Adrenal gland (tissue), 12 donors: ENCODE results near the gene MMP19. TPM values are rescaled to one million over a fixed set of nuclear protein-coding genes. Genes with fewer than 3 reads are reported as not detected.

Source experiments
- DNase-seq, 7 donors: peaks; one replicate each; pipeline ENCODE4 v3.0.0-alpha.2; 2019 to 2020
- H3K27ac ChIP-seq, 5 donors: fragments of 200-600 bp; sonication (generic) in 4 of 5; 1 replicate in 3 of 5; 2 replicates in 2 of 5; pipeline versions ENCODE4 v1.5.1 to v1.8.0; 2016 to 2020; ENCODE audit warnings: mild to moderate bottlenecking in 1 of 5
- H3K27me3 ChIP-seq: fragments of 200-600 bp; 2 replicates; pipeline ENCODE4 v1.8.0; 2021
- H3K36me3 ChIP-seq, 2 donors: fragments of 200-600 bp; replicated peaks in 1 of 2; 1 replicate in 1 of 2; 2 replicates in 1 of 2; pipeline versions ENCODE4 v1.5.1 to v1.8.0; 2018 to 2022
- H3K4me1 ChIP-seq, 2 donors: fragments of 200-600 bp; replicated peaks in 1 of 2; 1 replicate in 1 of 2; 2 replicates in 1 of 2; pipeline versions ENCODE4 v1.5.1 to v1.8.0; 2018 to 2021
- H3K4me3 ChIP-seq, 4 donors: fragments of 200-600 bp; sonication (generic) in 3 of 4; one replicate each; pipeline ENCODE4 v1.5.1; 2016 to 2018
- H3K9me3 ChIP-seq, 3 donors: fragments of 200-600 bp; sonication (generic) in 1 of 3; replicated peaks in 1 of 3; 1 replicate in 2 of 3; 2 replicates in 1 of 3; pipeline versions ENCODE4 v1.5.1 to v1.8.0; 2016 to 2021
- POLR2A ChIP-seq, 2 donors: fragments of 450-650 bp; IDR thresholded peaks; one replicate each; pipeline ENCODE4 v1.6.1; 2017; ENCODE audit warnings: antibody characterized with exemption in 2 of 2, mild to moderate bottlenecking in 2 of 2, moderate library complexity in 1 of 2
- WGBS, 4 donors: extraction: QIAGEN DNeasy Blood & Tissue Kit in 2 of 4; methylation state at CpG; one replicate each; pipeline versions ENCODE4 v1.1.5 to v1.1.7; 2013 to 2017; 5-methylcytosine and 5-hydroxymethylcytosine counted together
- intact Hi-C, 2 donors: fragments of 100-400 bp; cut with DNase I; formaldehyde crosslinking; loops; one replicate each; pipeline versions ENCODE4 v1.14.1 to v1.15.0; 2022 to 2023
- polyA plus RNA-seq, 3 donors: library from polyadenylated mRNA; stranded (reverse); fragments of 200-250 nt in 2 of 3; fragments of 350-450 nt in 1 of 3; fragmentation: Illumina TruSeq in 1 of 3; extraction: RNeasy Lipid Tissue Mini Kit (QIAGEN cat#74804) in 1 of 3; gene quantifications; one replicate each; pipeline ENCODE4 v1.2.3, GENCODE V29; 2013 to 2014
- total RNA-seq, 9 donors: library from RNA; depleted of rRNA in 4 of 9; stranded (reverse); fragments of >200 nt in 4 of 9; fragments of 120-200 nt in 1 of 9; fragmentation: NEBNext Ultra II Directional in 1 of 9; extraction: Animal tissue kit (Norgen Biotek cat#: 25700) in 1 of 9; gene quantifications; one replicate each; pipeline versions ENCODE4 v1.1.0 to v1.2.4, GENCODE V29; 2013 to 2023
- TF ChIP-seq, protein P1 (sequence below), 6 experiments: fragments of 450-650 bp in 4 of 6; fragments of 200-600 bp in 2 of 6; sonication (generic) in 1 of 6; IDR thresholded peaks; 1 replicate in 5 of 6; 2 replicates in 1 of 6; pipeline versions ENCODE4 v1.5.1 to v1.8.0; 2016 to 2021; ENCODE audit warnings: antibody characterized with exemption in 6 of 6, mild to moderate bottlenecking in 2 of 6, moderate library complexity in 1 of 6
- donor health status: healthy with polysubstance abuse.
- donor health status: Bipolar disorder and iron deficiency.
- donor health status: DM: yes; HTN: yes; CAD: no.
- donor health status: DM: no; HTN: no; CAD: no.
- donor health status: DM: no; HTN: no; CAD: no.
- donor health status: DM: yes; HTN: yes; CAD: no.

MMP19 gene
- total and polyA plus RNA-seq, 12 donors, result 0.89 to 17.3 (median 7.7) TPM

DNA sequence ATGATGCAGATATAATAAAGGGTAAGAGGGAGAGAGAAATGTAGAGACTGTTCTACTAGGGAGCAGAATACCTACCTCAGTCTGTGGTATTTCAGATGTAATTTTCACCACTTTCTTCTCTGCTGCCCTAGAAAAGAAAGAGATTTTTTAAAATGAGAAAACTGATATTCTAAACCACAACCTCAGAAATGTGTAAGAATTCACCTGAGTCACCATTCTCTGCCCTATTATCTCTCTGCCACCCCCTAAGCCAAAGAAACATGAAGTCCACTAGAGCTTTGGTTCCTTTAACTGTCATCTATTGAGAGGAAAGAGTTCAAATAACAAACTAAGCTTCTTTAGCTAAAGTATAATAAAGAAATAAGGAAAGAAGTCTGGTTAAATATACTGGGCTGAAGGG, 46.8 kb downstream of the MMP19 start:
- H3K36me3 ChIP-seq, result peaks cover 0 to 75% of the 10 kb centered on the region in 2 donors
- H3K27ac ChIP-seq, result no peak overlapping the region
- H3K4me1 ChIP-seq, result no peaks in the 10 kb centered on the region
- DNase-seq, result no peak
- H3K27me3 ChIP-seq, result no peaks in the 10 kb centered on the region
- TF ChIP-seq, protein P1, sequence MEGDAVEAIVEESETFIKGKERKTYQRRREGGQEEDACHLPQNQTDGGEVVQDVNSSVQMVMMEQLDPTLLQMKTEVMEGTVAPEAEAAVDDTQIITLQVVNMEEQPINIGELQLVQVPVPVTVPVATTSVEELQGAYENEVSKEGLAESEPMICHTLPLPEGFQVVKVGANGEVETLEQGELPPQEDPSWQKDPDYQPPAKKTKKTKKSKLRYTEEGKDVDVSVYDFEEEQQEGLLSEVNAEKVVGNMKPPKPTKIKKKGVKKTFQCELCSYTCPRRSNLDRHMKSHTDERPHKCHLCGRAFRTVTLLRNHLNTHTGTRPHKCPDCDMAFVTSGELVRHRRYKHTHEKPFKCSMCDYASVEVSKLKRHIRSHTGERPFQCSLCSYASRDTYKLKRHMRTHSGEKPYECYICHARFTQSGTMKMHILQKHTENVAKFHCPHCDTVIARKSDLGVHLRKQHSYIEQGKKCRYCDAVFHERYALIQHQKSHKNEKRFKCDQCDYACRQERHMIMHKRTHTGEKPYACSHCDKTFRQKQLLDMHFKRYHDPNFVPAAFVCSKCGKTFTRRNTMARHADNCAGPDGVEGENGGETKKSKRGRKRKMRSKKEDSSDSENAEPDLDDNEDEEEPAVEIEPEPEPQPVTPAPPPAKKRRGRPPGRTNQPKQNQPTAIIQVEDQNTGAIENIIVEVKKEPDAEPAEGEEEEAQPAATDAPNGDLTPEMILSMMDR (IDR thresholded peaks at IDR 0.05), result no peak
- TF ChIP-seq POLR2A (IDR thresholded peaks at IDR 0.05), result no peak
- intact Hi-C loops, result loop anchor here in 1 of 2 donors (5.0 kb wide), 1 partner anchor 54 kb away; the partner anchor contains the start of gene GDF11
- no peaks in the 10 kb centered on the region for H3K9me3 ChIP-seq
- no peak overlapping the region for H3K4me3 ChIP-seq

DNA sequence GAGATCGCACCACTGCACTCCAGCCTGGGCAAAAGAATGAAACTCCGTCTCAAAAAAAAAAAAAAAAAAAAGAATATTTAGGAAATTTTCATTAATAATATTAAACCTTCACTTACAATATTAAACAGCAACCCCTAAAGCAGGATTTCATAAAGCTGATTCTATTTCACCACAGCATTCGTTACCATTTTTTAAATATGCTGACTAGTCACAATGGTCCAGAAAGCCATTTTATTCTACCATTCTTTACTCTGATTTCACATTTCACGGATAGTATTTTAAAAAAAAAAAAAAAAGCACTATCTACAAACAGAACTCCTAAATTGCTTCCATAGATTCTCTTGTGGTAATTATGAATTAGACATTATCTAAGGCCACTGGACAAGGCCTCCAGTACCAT, 52.8 kb downstream of the MMP19 start:
- 90 to 96% (median 93%) methylated on average over 4 of the region's 4 CpGs for WGBS, 4 donors
- intact Hi-C loops, result no loop called here
- H3K4me3 ChIP-seq, result no peak overlapping the region
- H3K27ac ChIP-seq, result no peak overlapping the region
- H3K36me3 ChIP-seq, result peaks cover 0 to 80% of the 10 kb centered on the region in 2 donors
- TF ChIP-seq, protein P1 (IDR thresholded peaks at IDR 0.05), result no peak
- no peak for TF ChIP-seq POLR2A (IDR thresholded peaks at IDR 0.05)
- H3K9me3 ChIP-seq, result no peaks in the 10 kb centered on the region
- DNase-seq, result no peak
- no peaks in the 10 kb centered on the region for H3K4me1 ChIP-seq
- H3K27me3 ChIP-seq, result no peaks in the 10 kb centered on the region

DNA sequence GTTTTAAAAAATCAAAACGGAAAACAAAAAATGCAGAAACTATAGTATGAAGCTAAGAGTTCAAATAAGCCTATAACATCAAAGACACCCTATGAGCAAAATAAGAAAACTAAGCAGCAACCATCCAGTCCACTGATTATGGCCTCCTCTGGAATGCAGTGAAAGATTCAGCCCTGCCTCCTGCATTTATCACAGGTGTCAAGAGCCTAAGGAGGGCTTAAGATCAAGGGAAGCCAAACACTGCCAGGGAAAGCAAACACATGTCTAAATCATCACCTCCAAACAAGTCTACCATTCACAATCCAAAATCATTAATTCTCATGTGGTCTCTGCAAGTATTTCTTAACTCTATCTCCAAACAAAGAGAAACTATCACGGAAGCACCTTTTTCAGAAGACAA, 53.6 kb downstream of the MMP19 start:
- TF ChIP-seq POLR2A (IDR thresholded peaks at IDR 0.05), result no peak
- TF ChIP-seq, protein P1 (IDR thresholded peaks at IDR 0.05), result no peak
- H3K4me3 ChIP-seq, result no peak overlapping the region
- 84 to 96% (median 92%) methylated on average over 2 of the region's 2 CpGs for WGBS, 4 donors
- intact Hi-C loops, result no loop called here
- no peak for DNase-seq
- peaks cover 0 to 80% of the 10 kb centered on the region in 2 donors for H3K36me3 ChIP-seq
- H3K27ac ChIP-seq, result no peak overlapping the region
- no peaks in the 10 kb centered on the region for H3K9me3 ChIP-seq
- no peaks in the 10 kb centered on the region for H3K4me1 ChIP-seq
- H3K27me3 ChIP-seq, result no peaks in the 10 kb centered on the region

DNA sequence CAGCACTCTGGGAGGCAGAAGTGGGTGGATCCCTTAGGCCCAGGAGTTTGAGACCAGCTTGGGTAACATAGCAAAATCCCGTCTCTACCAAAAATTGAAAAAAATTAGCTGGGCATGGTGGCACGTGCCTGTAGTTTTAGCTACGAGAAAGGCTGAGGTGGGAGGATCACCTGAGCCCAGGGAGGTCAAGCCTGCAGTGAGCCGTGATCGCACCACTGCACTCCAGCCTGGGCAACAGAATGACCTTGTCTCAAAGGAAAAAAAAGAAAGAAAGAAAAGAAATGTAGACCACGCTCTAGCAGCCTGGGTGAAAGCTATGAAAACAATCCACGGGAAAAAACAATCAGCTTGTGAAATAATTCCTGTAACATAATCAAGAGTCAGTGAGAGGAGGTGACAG, 54.2 kb downstream of the MMP19 start:
- no peak for DNase-seq
- intact Hi-C loops, result no loop called here

More for the DNA sequence above, 54.2 kb downstream of the MMP19 start:
- Histone ChIP-seq H3K36me3 (peaks cover 0 to 80% of the 10 kb centered on the region in 2 donors), H3K27me3 (no peaks in the 10 kb centered on the region), H3K9me3 (no peaks in the 10 kb centered on the region), H3K4me3 (no peak overlapping the region), H3K27ac (no peak overlapping the region), H3K4me1 (no peaks in the 10 kb centered on the region)
- WGBS, 4 donors, result 70 to 89% (median 77%) methylated on average over 7 of the region's 7 CpGs
- TF ChIP-seq, protein P1 (IDR thresholded peaks at IDR 0.05), result no peak
- TF ChIP-seq POLR2A (IDR thresholded peaks at IDR 0.05), result no peak

Other genes starting within 250 kb of the MMP19 start
- gene OR10P1, start 206.0 kb downstream of the MMP19 start, total RNA-seq, result not detected
- gene OR10P1, start 206.0 kb downstream of the MMP19 start, polyA plus RNA-seq, result not detected
- gene ITGA7, start 135.0 kb downstream of the MMP19 start, total RNA-seq, result 10 to 100 TPM in 6 of 9 donors, 1 to 10 TPM in 3; 5.7 to 41.3 (median 14.6) TPM
- 10 to 100 TPM in 2 of 3 donors, 1 to 10 TPM in 1; 9.3 to 77.1 (median 53.6) TPM for gene ITGA7, start 135.0 kb downstream of the MMP19 start, polyA plus RNA-seq
- gene BLOC1S1, start 126.9 kb downstream of the MMP19 start, total RNA-seq, result 100 to 1,000 TPM; 180 to 304 (median 220) TPM
- gene BLOC1S1, start 126.9 kb downstream of the MMP19 start, polyA plus RNA-seq, result 1,000 to 10,000 TPM in 1 of 3 donors, 100 to 1,000 TPM in 2; 188 to 1,005 (median 657) TPM
- 10 to 100 TPM in 1 of 9 donors, 1 to 10 TPM in 8; 1.9 to 25.7 (median 4.5) TPM for gene RDH5, start 122.5 kb downstream of the MMP19 start, total RNA-seq
- gene RDH5, start 122.5 kb downstream of the MMP19 start, polyA plus RNA-seq, result 10 to 100 TPM in 2 of 3 donors, 1 to 10 TPM in 1; 2.7 to 41.4 (median 32.7) TPM
- 1,000 to 10,000 TPM in 7 of 9 donors, 100 to 1,000 TPM in 2; 796 to 1,954 (median 1,283) TPM for gene CD63, start 113.9 kb downstream of the MMP19 start, total RNA-seq
- 1,000 to 10,000 TPM; 1,798 to 2,350 (median 1,843) TPM for gene CD63, start 113.9 kb downstream of the MMP19 start, polyA plus RNA-seq
- gene GDF11, start 99.8 kb downstream of the MMP19 start, total RNA-seq, result 1 to 10 TPM; 3.3 to 8.3 (median 6.7) TPM
- 1 to 10 TPM; 2.4 to 4.1 (median 3.8) TPM for gene GDF11, start 99.8 kb downstream of the MMP19 start, polyA plus RNA-seq
- 100 to 1,000 TPM in 1 of 9 donors, 10 to 100 TPM in 8; 23.2 to 148 (median 56.0) TPM for gene SARNP, start 25.2 kb downstream of the MMP19 start, total RNA-seq
- gene SARNP, start 25.2 kb downstream of the MMP19 start, polyA plus RNA-seq, result 100 to 1,000 TPM; 113 to 131 (median 117) TPM
- 10 to 100 TPM; 11.7 to 74.7 (median 26.3) TPM for gene ORMDL2, start 24.9 kb downstream of the MMP19 start, total RNA-seq
- gene ORMDL2, start 24.9 kb downstream of the MMP19 start, polyA plus RNA-seq, result 10 to 100 TPM; 45.4 to 97.7 (median 68.6) TPM
- 10 to 100 TPM; 26.3 to 50.0 (median 32.3) TPM for gene DNAJC14, start 13.3 kb downstream of the MMP19 start, total RNA-seq
- 10 to 100 TPM in 2 of 3 donors, 1 to 10 TPM in 1; 9.9 to 31.2 (median 12.4) TPM for gene DNAJC14, start 13.3 kb downstream of the MMP19 start, polyA plus RNA-seq
- 10 to 100 TPM; 32.1 to 60.9 (median 37.8) TPM for gene PYM1, start 85.0 kb upstream of the MMP19 start, total RNA-seq
- gene PYM1, start 85.0 kb upstream of the MMP19 start, polyA plus RNA-seq, result 10 to 100 TPM; 48.3 to 59.1 (median 49.0) TPM
- gene DGKA, start 88.2 kb upstream of the MMP19 start, total RNA-seq, result 100 to 1,000 TPM in 1 of 9 donors, 10 to 100 TPM in 8; 16.0 to 116 (median 31.9) TPM
- 10 to 100 TPM; 21.1 to 99.8 (median 66.2) TPM for gene DGKA, start 88.2 kb upstream of the MMP19 start, polyA plus RNA-seq
- 1 to 10 TPM in 5 of 9 donors, under 1 TPM in 3, not detected in 1; 0.35 to 3.8 (median 1.3) TPM for gene PMEL, start 123.1 kb upstream of the MMP19 start, total RNA-seq
- 1 to 10 TPM in 2 of 3 donors, under 1 TPM in 1; 0.77 to 1.5 (median 1.0) TPM for gene PMEL, start 123.1 kb upstream of the MMP19 start, polyA plus RNA-seq
- gene CDK2, start 123.9 kb upstream of the MMP19 start, total RNA-seq, result 10 to 100 TPM in 8 of 9 donors, 1 to 10 TPM in 1; 6.3 to 30.6 (median 18.7) TPM
- gene CDK2, start 123.9 kb upstream of the MMP19 start, polyA plus RNA-seq, result 10 to 100 TPM in 1 of 3 donors, 1 to 10 TPM in 2; 6.0 to 16.5 (median 9.2) TPM
- 100 to 1,000 TPM in 5 of 9 donors, 10 to 100 TPM in 4; 77.6 to 134 (median 112) TPM for gene RAB5B, start 131.1 kb upstream of the MMP19 start, total RNA-seq
- gene RAB5B, start 131.1 kb upstream of the MMP19 start, polyA plus RNA-seq, result 100 to 1,000 TPM in 1 of 3 donors, 10 to 100 TPM in 2; 34.4 to 137 (median 43.6) TPM
- gene SUOX, start 154.3 kb upstream of the MMP19 start, total RNA-seq, result 10 to 100 TPM; 49.3 to 72.6 (median 56.6) TPM
- gene SUOX, start 154.3 kb upstream of the MMP19 start, polyA plus RNA-seq, result 10 to 100 TPM; 27.7 to 49.7 (median 37.1) TPM
- gene IKZF4, start 178.1 kb upstream of the MMP19 start, total RNA-seq, result 10 to 100 TPM in 6 of 9 donors, 1 to 10 TPM in 3; 6.0 to 34.0 (median 13.3) TPM
- 10 to 100 TPM in 1 of 3 donors, 1 to 10 TPM in 2; 5.7 to 10.3 (median 6.4) TPM for gene IKZF4, start 178.1 kb upstream of the MMP19 start, polyA plus RNA-seq
- gene RPS26, start 199.0 kb upstream of the MMP19 start, total RNA-seq, result 1,000 to 10,000 TPM in 3 of 9 donors, 100 to 1,000 TPM in 3, 10 to 100 TPM in 3; 76.7 to 2,374 (median 441) TPM
- 1,000 to 10,000 TPM; 1,149 to 1,897 (median 1,249) TPM for gene RPS26, start 199.0 kb upstream of the MMP19 start, polyA plus RNA-seq
- gene ERBB3, start 237.2 kb upstream of the MMP19 start, total RNA-seq, result 10 to 100 TPM in 1 of 9 donors, 1 to 10 TPM in 8; 1.3 to 25.7 (median 1.6) TPM
- 1 to 10 TPM; 1.9 to 5.0 (median 2.6) TPM for gene ERBB3, start 237.2 kb upstream of the MMP19 start, polyA plus RNA-seq